ENCODE results near the gene CATSPERE. TPM values are rescaled to one million over a fixed set of nuclear protein-coding genes. Genes with fewer than 3 reads are reported as not detected.

The CATSPERE gene
- total and polyA plus RNA-seq, 8 donors, result 0.31 to 4.6 (median 0.63) TPM; not detected in 4

- DNase-seq, result no peak
- TF ChIP-seq CTCF (IDR thresholded peaks at IDR 0.05), result no peak
- no peak for TF ChIP-seq POLR2AphosphoS5 (IDR thresholded peaks at IDR 0.05)
- no peak for TF ChIP-seq EP300 (IDR thresholded peaks at IDR 0.05)
- TF ChIP-seq POLR2A (IDR thresholded peaks at IDR 0.05), result no peak
- no peak overlapping the region for H3K4me3 ChIP-seq
- no peaks in the 10 kb centered on the region for H3K27me3 ChIP-seq
- intact Hi-C loops (cut with DNase I; ENCODE audit: low total_unique reads), result no loop called here
- H3K9me3 ChIP-seq, result no peaks in the 10 kb centered on the region
- H3K27ac ChIP-seq, result no peak overlapping the region
- H3K4me1 ChIP-seq, result no peaks in the 10 kb centered on the region
- peaks cover 68 to 100% (median 98%) of the 10 kb centered on the region in 4 donors for H3K36me3 ChIP-seq
- 83 to 100% (median 95%) methylated on average over 1 of the region's 1 CpG for WGBS, 5 donors
Measured at GRCh38 chr1:244414543-244414942, 46.5 kb upstream of the CATSPERE start.

- intact Hi-C loops (cut with DNase I; ENCODE audit: low total_unique reads), result no loop called here
- TF ChIP-seq POLR2A (IDR thresholded peaks at IDR 0.05) (no peak), POLR2AphosphoS5 (IDR thresholded peaks at IDR 0.05) (no peak), EP300 (IDR thresholded peaks at IDR 0.05) (no peak), CTCF (IDR thresholded peaks at IDR 0.05) (no peak)
- Histone ChIP-seq H3K9me3 (no peaks in the 10 kb centered on the region), H3K27me3 (no peaks in the 10 kb centered on the region), H3K4me1 (no peaks in the 10 kb centered on the region), H3K36me3 (peaks cover 49 to 98% (median 93%) of the 10 kb centered on the region in 4 donors), H3K27ac (no peak overlapping the region), H3K4me3 (no peak overlapping the region)
- WGBS, 5 donors, result 78 to 85% (median 83%) methylated on average over 4 of the region's 4 CpGs
- DNase-seq, result no peak
Measured at GRCh38 chr1:244419024-244419423, 42.0 kb upstream of the CATSPERE start.

DNA sequence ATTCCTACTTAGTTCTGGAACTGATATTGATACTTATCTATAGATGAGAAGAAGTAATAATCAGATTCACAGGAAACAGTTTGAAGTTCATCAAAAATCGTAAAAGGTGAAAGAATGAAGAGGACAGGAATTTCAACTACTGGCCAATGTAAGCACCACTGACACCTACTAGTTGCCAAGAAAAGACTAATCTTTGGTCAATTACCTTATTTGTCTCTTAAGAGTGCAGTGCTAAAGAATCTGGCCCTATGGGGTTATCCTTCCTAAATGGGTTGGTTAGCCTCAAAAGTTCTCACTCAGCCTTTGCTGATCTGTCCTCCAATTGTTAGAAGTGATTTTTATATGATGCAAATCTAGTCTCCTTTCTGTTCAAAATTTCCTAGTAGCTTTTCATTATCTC lies 38.9 kb upstream of the CATSPERE start:
- WGBS, 5 donors, result 71 to 95% (median 87%) methylated on average over 1 of the region's 1 CpG
- H3K4me3 ChIP-seq, result no peak overlapping the region
- intact Hi-C loops (cut with DNase I; ENCODE audit: low total_unique reads), result no loop called here
- H3K27ac ChIP-seq, result no peak overlapping the region
- peaks cover 0 to 9% (median 2%) of the 10 kb centered on the region in 4 donors for H3K4me1 ChIP-seq
- H3K27me3 ChIP-seq, result no peaks in the 10 kb centered on the region
- peaks cover 21 to 68% (median 63%) of the 10 kb centered on the region in 4 donors for H3K36me3 ChIP-seq
- H3K9me3 ChIP-seq, result no peaks in the 10 kb centered on the region
- TF ChIP-seq POLR2A (IDR thresholded peaks at IDR 0.05), result no peak
- TF ChIP-seq CTCF (IDR thresholded peaks at IDR 0.05), result no peak
- no peak for TF ChIP-seq EP300 (IDR thresholded peaks at IDR 0.05)
- no peak for TF ChIP-seq POLR2AphosphoS5 (IDR thresholded peaks at IDR 0.05)
- DNase-seq, result no peak

DNA sequence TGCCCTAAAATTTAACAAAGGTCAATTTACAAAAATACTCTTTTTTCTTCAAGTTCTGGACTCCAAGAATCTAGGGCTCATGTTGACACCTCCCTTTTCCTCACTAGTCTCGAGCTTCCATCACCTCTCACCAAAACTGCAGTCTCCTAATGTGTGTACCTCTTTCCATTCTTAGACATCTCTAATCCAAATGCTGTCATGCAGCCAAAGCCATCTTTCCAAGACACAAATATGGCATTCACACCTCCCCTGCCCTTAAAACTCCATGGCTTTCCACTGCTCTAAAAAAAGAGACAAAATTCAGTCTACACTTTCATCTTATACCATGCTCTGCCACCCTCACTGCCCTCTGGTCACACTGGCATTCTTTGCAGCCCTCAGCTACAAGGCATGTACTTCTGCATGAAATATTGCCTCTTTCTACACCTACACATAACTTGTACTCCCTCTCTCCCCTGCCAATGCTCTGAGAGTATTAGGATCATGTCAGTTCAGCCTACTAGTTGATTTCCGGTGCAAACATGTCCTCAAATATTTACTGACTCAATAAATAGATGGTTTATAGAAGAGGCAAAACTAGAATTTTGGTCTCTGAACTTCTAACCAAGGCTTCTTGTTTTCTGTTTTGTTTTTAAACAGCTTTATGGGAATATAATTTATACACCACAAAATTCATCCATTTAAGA lies 36.3 kb upstream of the CATSPERE start:
- Histone ChIP-seq H3K36me3 (peaks cover 7 to 51% (median 44%) of the 10 kb centered on the region in 4 donors), H3K27ac (no peak overlapping the region), H3K9me3 (no peaks in the 10 kb centered on the region), H3K27me3 (no peaks in the 10 kb centered on the region), H3K4me3 (no peak overlapping the region), H3K4me1 (peaks cover 0 to 13% (median 2%) of the 10 kb centered on the region in 4 donors)
- WGBS, 5 donors, result 44 to 65% (median 53%) methylated on average over 2 of the region's 2 CpGs
- intact Hi-C loops (cut with DNase I; ENCODE audit: low total_unique reads), result no loop called here
- no peak for DNase-seq
- TF ChIP-seq POLR2AphosphoS5 (IDR thresholded peaks at IDR 0.05), result no peak
- TF ChIP-seq CTCF (IDR thresholded peaks at IDR 0.05), result no peak
- TF ChIP-seq EP300 (IDR thresholded peaks at IDR 0.05), result no peak
- TF ChIP-seq POLR2A (IDR thresholded peaks at IDR 0.05), result no peak
